Activated CD4-positive, CD25-positive, alpha-beta regulatory T cell treated with anti-CD3 and anti-CD28 coated beads, Interleukin-2, amount 50 U/mL, for 24 hours (primary cell): ENCODE data around the gene SEC61A1.

Source experiments
- ATAC-seq, 2 donors: fragments of 150-1000 bp; cut with Tn5 transposase; one replicate each; pipeline ENCODE4 v1.10.0; 2021; ENCODE audit warnings: mild to moderate bottlenecking in 1 of 2, moderate library complexity in 1 of 2

The SEC61A1 gene

GRCh38 chr3:128051837-128052594 lies at the start of gene SEC61A1:
Gene SEC61A1, plus strand, starts transcription at chr3:128052437. Its CDS starts 116 bp downstream, at chr3:128052553.
- peak; percentile 95 to 96 for ATAC-seq

GRCh38 chr3:128004661-128005060 lies 47.6 kb upstream of the SEC61A1 start:
- ATAC-seq: no peak

- no peak for ATAC-seq
These were observed 45.9 kb upstream of the SEC61A1 start for GRCh38 chr3:128006061-128007032.

GRCh38 chr3:128007033-128007424 lies 45.2 kb upstream of the SEC61A1 start:
- no peak for ATAC-seq

- no peak for ATAC-seq
These were observed 42.0 kb upstream of the SEC61A1 start for GRCh38 chr3:128009952-128010846.

- no peak for ATAC-seq
These were observed 41.1 kb upstream of the SEC61A1 start for GRCh38 chr3:128011140-128011539.

- ATAC-seq: no peak
These were observed 40.2 kb upstream of the SEC61A1 start for GRCh38 chr3:128012050-128012449.

- no peak for ATAC-seq
These were observed 37.7 kb upstream of the SEC61A1 start for GRCh38 chr3:128014548-128014947.

- ATAC-seq: no peak
These were observed 35.7 kb upstream of the SEC61A1 start for GRCh38 chr3:128016502-128016901.

GRCh38 chr3:128021768-128022372 lies 30.4 kb upstream of the SEC61A1 start:
- no peak for ATAC-seq

- ATAC-seq: no peak
These were observed 19.1 kb upstream of the SEC61A1 start for GRCh38 chr3:128033102-128033501.

GRCh38 chr3:128036119-128036518 lies 16.1 kb upstream of the SEC61A1 start:
- no peak for ATAC-seq

- ATAC-seq: no peak
These were observed 12.2 kb upstream of the SEC61A1 start for GRCh38 chr3:128040041-128040440.

- ATAC-seq: no peak
These were observed 11.6 kb upstream of the SEC61A1 start for GRCh38 chr3:128040660-128041059.

- ATAC-seq: no peak
These were observed 10.9 kb upstream of the SEC61A1 start for GRCh38 chr3:128041344-128041743.

- no peak for ATAC-seq
These were observed 1.6 kb upstream of the SEC61A1 start for GRCh38 chr3:128050597-128050996.

GRCh38 chr3:128051459-128051836 lies 789 bp upstream of the SEC61A1 start:
- no peak for ATAC-seq

GRCh38 chr3:128052595-128053351 lies 536 bp downstream of the SEC61A1 start:
- peak in 1 of 2 donors; percentile 1 for ATAC-seq

- no peak for ATAC-seq
These were observed 1.4 kb downstream of the SEC61A1 start for GRCh38 chr3:128053614-128054013.

- no peak for ATAC-seq
These were observed 2.1 kb downstream of the SEC61A1 start for GRCh38 chr3:128054367-128054766.

- ATAC-seq: no peak
These were observed 4.0 kb downstream of the SEC61A1 start for GRCh38 chr3:128056258-128056657.
